B cell (primary cell): ENCODE measurements around the gene NDUFV3. TPM values are rescaled to one million over a fixed set of nuclear protein-coding genes. Genes with fewer than 3 reads are reported as not detected.

Experiments used
- ATAC-seq: fragments of 200-7000 bp; cut with Tn5 transposase; one replicate; pipeline ENCODE4 v1.10.0; 2021; ENCODE audit warnings: low read depth, mild to moderate bottlenecking, moderate number of reproducible peaks, moderate library complexity
- CTCF ChIA-PET: fragments of 350-600 bp; sonication (Branson Sonifier 250); formaldehyde crosslinking; loops from one replicate; lab custom pipeline; 2021; ENCODE audit warnings: antibody characterized with exemption, inconsistent platforms; lab: Charles Lee
- POLR2A ChIA-PET: fragments of 350-600 bp; sonication (Branson Sonifier 250); formaldehyde crosslinking; loops from one replicate; lab custom pipeline; 2021; ENCODE audit warnings: antibody characterized with exemption; lab: Charles Lee
- DNase-seq: peaks from one replicate; pipeline ENCODE4 v3.0.0; 2013
- H2AFZ ChIP-seq: 2 replicates; pipeline ENCODE4 v1.6.1; 2012; ENCODE audit warnings: mild to moderate bottlenecking, low read depth, low read length; ENCODE audit not compliant: insufficient read depth, poor library complexity, severe bottlenecking
- H3K27ac ChIP-seq, 2 donors: 1 replicate in 1 of 2; 2 replicates in 1 of 2; pipeline ENCODE4 v1.5.1; 2012 to 2013; ENCODE audit warnings: low read length in 2 of 2, mild to moderate bottlenecking in 2 of 2, moderate library complexity in 1 of 2
- H3K27me3 ChIP-seq, 4 experiments: fragments of 200-600 bp in 1 of 4; sonication (generic) in 1 of 4; replicated peaks in 1 of 4; 1 replicate in 2 of 4; 2 replicates in 2 of 4; pipeline versions ENCODE4 v1.6.1 to v1.7.0; 2013 to 2016; ENCODE audit warnings: low read length in 3 of 4, mild to moderate bottlenecking in 2 of 4, mixed read lengths in 1 of 4, moderate library complexity in 1 of 4; ENCODE audit not compliant: insufficient read depth in 4 of 4, control insufficient read depth in 3 of 4; ENCODE audit errors: control extremely low read depth in 1 of 4
- H3K36me3 ChIP-seq, 2 experiments: replicated peaks in 1 of 2; 1 replicate in 1 of 2; 2 replicates in 1 of 2; pipeline versions ENCODE4 v1.6.1 to v1.7.1; 2013; ENCODE audit warnings: low read length in 1 of 2; ENCODE audit not compliant: insufficient read depth in 2 of 2, control insufficient read depth in 1 of 2; ENCODE audit errors: control extremely low read depth in 1 of 2, extremely low read depth in 1 of 2
- H3K4me1 ChIP-seq, 2 donors: fragments of 200-600 bp in 1 of 2; sonication (generic) in 1 of 2; 1 replicate in 1 of 2; 2 replicates in 1 of 2; pipeline versions ENCODE4 v1.5.1 to v1.6.1; 2013 to 2017; ENCODE audit warnings: low read length in 2 of 2; ENCODE audit not compliant: control insufficient read depth in 2 of 2, insufficient read depth in 2 of 2
- H3K4me2 ChIP-seq: replicated peaks from 2 replicates; pipeline ENCODE3; 2012; ENCODE audit warnings: mild to moderate bottlenecking, low read depth, low read length; ENCODE audit not compliant: poor library complexity, severe bottlenecking
- H3K4me3 ChIP-seq, 5 experiments: fragments of 200-600 bp in 1 of 5; sonication (generic) in 1 of 5; 1 replicate in 3 of 5; 2 replicates in 2 of 5; pipeline versions ENCODE4 v1.5.1 to v1.7.0; 2011 to 2016; ENCODE audit warnings: low read length in 4 of 5, mild to moderate bottlenecking in 4 of 5, low read depth in 2 of 5, control low read depth in 1 of 5, moderate library complexity in 1 of 5; ENCODE audit not compliant: insufficient read depth in 1 of 5; ENCODE audit errors: control extremely low read depth in 1 of 5, extremely low read depth in 1 of 5
- H3K79me2 ChIP-seq: fragments of 200-600 bp; sonication (generic); one replicate; pipeline ENCODE4 v1.6.0; 2016; ENCODE audit warnings: low read length; ENCODE audit not compliant: control insufficient read depth, insufficient read depth
- H3K9ac ChIP-seq: fragments of 200-600 bp; sonication (generic); 2 replicates; pipeline ENCODE4 v1.6.1; 2017; ENCODE audit warnings: mild to moderate bottlenecking, low read length, moderate library complexity
- H3K9me3 ChIP-seq, 3 donors: one replicate each; pipeline versions ENCODE4 v1.6.1 to v1.7.1; 2013; ENCODE audit warnings: low read length in 2 of 3; ENCODE audit not compliant: control insufficient read depth in 2 of 3, insufficient read depth in 1 of 3; ENCODE audit errors: control extremely low read depth in 1 of 3
- H4K20me1 ChIP-seq: 2 replicates; pipeline ENCODE4 v1.6.0; 2012; ENCODE audit warnings: mild to moderate bottlenecking, low read length; ENCODE audit not compliant: insufficient read depth, control insufficient read depth, poor library complexity, severe bottlenecking
- H3K27ac Mint-ChIP-seq: one replicate; pipeline ENCODE4 v1.8.0; 2021; ENCODE audit warnings: mixed read lengths
- H3K27me3 Mint-ChIP-seq: one replicate; pipeline ENCODE4 v1.8.0; 2021; ENCODE audit warnings: mixed read lengths
- H3K4me1 Mint-ChIP-seq: one replicate; pipeline ENCODE4 v1.8.0; 2021; ENCODE audit warnings: mixed read lengths
- H3K4me3 Mint-ChIP-seq: one replicate; pipeline ENCODE4 v1.8.0; 2021; ENCODE audit warnings: mixed read lengths
- H3K9me3 Mint-ChIP-seq: one replicate; pipeline ENCODE4 v1.8.0; 2022; ENCODE audit warnings: mixed read lengths; ENCODE audit not compliant: insufficient read depth
- CTCF ChIP-seq: fragments of 200-600 bp; IDR thresholded peaks from one replicate; pipeline ENCODE4 v1.8.0; 2022; ENCODE audit warnings: antibody characterized with exemption, mild to moderate bottlenecking
- EZH2 ChIP-seq: IDR thresholded peaks from 2 replicates; pipeline ENCODE4 v1.6.1; 2012; ENCODE audit warnings: borderline replicate concordance, low read depth, mild to moderate bottlenecking, moderate library complexity, low read length; ENCODE audit not compliant: insufficient read depth, poor library complexity, severe bottlenecking
- WGBS: methylation state at CpG from one replicate; pipeline ENCODE4 v1.1.5; 2013; ENCODE audit warnings: missing lambda C conversion rate; ENCODE audit not compliant: insufficient coverage; 5-methylcytosine and 5-hydroxymethylcytosine counted together
- intact Hi-C: fragments of 100-400 bp; cut with micrococcal nuclease; formaldehyde crosslinking; loops from one replicate; pipeline ENCODE4 v1.10.0; 2022
- polyA plus RNA-seq: library from polyadenylated mRNA; depleted of rRNA; stranded (reverse); fragments of >200 nt; gene quantifications from 2 replicates; pipeline ENCODE4 v1.2.3, GENCODE V29; 2012
- total RNA-seq, 2 donors: library from RNA; stranded (reverse); fragments of 120-200 nt in 1 of 2; gene quantifications; 1 replicate in 1 of 2; 2 replicates in 1 of 2; pipeline versions ENCODE4 v1.2.3 to v1.2.4, GENCODE V29; 2013 to 2022

Gene NDUFV3
- total and polyA plus RNA-seq, 2 donors (not counting 1 experiment from before 2014, with no cell fraction given): 14.0 to 29.7 TPM

- Mint-ChIP-seq H3K9me3 (no peaks in the 10 kb centered on the region), H3K27me3 (no peaks in the 10 kb centered on the region), H3K27ac (no peak overlapping the region), H3K4me3 (no peak overlapping the region), H3K4me1 (peaks cover 14% of the 10 kb centered on the region)
- no peak for DNase-seq
- H3K9ac ChIP-seq: no peak overlapping the region
- no peak overlapping the region for H2AFZ ChIP-seq
- no peak overlapping the region for H3K27ac ChIP-seq
- no peaks in the 10 kb centered on the region for H3K79me2 ChIP-seq
- ATAC-seq: no peak
- WGBS: 94% methylated on average over 11 of the region's 18 CpGs
- H3K4me1 ChIP-seq: peaks cover 11 to 12% of the 10 kb centered on the region in 2 donors
- H3K4me2 ChIP-seq: no peak overlapping the region
- intact Hi-C loops: loop anchor here (10.0 kb wide), 1 partner anchor 328 kb away; no protein-coding TSS in a partner anchor
- H3K4me3 ChIP-seq: no peak overlapping the region
- CTCF ChIA-PET: interaction anchor here (0.6 to 1.2 kb wide), 2 partner anchors 12 to 27 kb away, joined by 3 to 4 read pairs; no protein-coding TSS in a partner anchor
- H4K20me1 ChIP-seq: no peaks in the 10 kb centered on the region
- POLR2A ChIA-PET: no interaction called here
- no peaks in the 10 kb centered on the region for H3K9me3 ChIP-seq
- no peaks in the 10 kb centered on the region for H3K36me3 ChIP-seq
- H3K27me3 ChIP-seq: no peaks in the 10 kb centered on the region
- TF ChIP-seq CTCF (no peak), EZH2 (no peak)
Observed at GRCh38 chr21:42922918-42923317, 29.8 kb downstream of the NDUFV3 start.

- CTCF ChIA-PET: interaction anchor here (1.2 kb wide), 1 partner anchor 13 kb away, joined by 3 read pairs; no protein-coding TSS in a partner anchor
Observed at GRCh38 chr21:42923553-42924432, 30.7 kb downstream of the NDUFV3 start.

More at GRCh38 chr21:42923553-42924432, 30.7 kb downstream of the NDUFV3 start:
- Histone ChIP-seq H3K9me3 (no peaks in the 10 kb centered on the region), H3K27ac (no peak overlapping the region), H3K9ac (no peak overlapping the region), H4K20me1 (no peaks in the 10 kb centered on the region), H3K27me3 (no peaks in the 10 kb centered on the region), H3K79me2 (no peaks in the 10 kb centered on the region), H3K36me3 (no peaks in the 10 kb centered on the region), H3K4me1 (peaks cover 11 to 12% of the 10 kb centered on the region in 2 donors), H3K4me3 (peak overlapping the region in 1 of 5 experiments; percentile 4), H3K4me2 (peak overlapping the region; percentile 71), H2AFZ (peak overlapping the region; percentile 64)
- TF ChIP-seq EZH2 (no peak), CTCF (peak; percentile 78)
- H3K9me3 Mint-ChIP-seq: no peaks in the 10 kb centered on the region
- WGBS: 30% methylated on average over 17 of the region's 18 CpGs
- ATAC-seq (peak; percentile 96), DNase-seq (peak; percentile 84)
- H3K27ac Mint-ChIP-seq: peak overlapping the region; percentile 21
- H3K4me1 Mint-ChIP-seq: peaks cover 14% of the 10 kb centered on the region
- peak overlapping the region; percentile 15 for H3K4me3 Mint-ChIP-seq
- H3K27me3 Mint-ChIP-seq: no peaks in the 10 kb centered on the region
- intact Hi-C loops: loop anchor here (10.0 kb wide), 1 partner anchor 329 kb away; no protein-coding TSS in a partner anchor
- POLR2A ChIA-PET: interaction anchor here (0.6 kb wide), 1 partner anchor 107 kb away, joined by 4 read pairs; no protein-coding TSS in a partner anchor
